NCI-H748 treated with DMSO at 0.1 percent for 48 hours (cell line): Measurements from ENCODE around the gene PDE10A.

Source experiments
- DNase-seq: peaks from one replicate; lab custom pipeline; 2025; lab: John Stamatoyannopoulos, UW

PDE10A gene

GRCh38 chr6:165655191-165655590 lies 7.8 kb downstream of the PDE10A start:
- no peak for DNase-seq

GRCh38 chr6:165654144-165654543 lies 8.9 kb downstream of the PDE10A start:
- DNase-seq: no peak

GRCh38 chr6:165653607-165654006 lies 9.4 kb downstream of the PDE10A start:
- DNase-seq: no peak

GRCh38 chr6:165653196-165653595 lies 9.8 kb downstream of the PDE10A start:
- no peak for DNase-seq

- DNase-seq: no peak
These were observed 10.3 kb downstream of the PDE10A start for GRCh38 chr6:165652766-165653165.

- DNase-seq: no peak
These were observed 13.6 kb downstream of the PDE10A start for GRCh38 chr6:165649166-165650137.

GRCh38 chr6:165647041-165647440 lies 16.0 kb downstream of the PDE10A start:
- no peak for DNase-seq

GRCh38 chr6:165645919-165646318 lies 17.1 kb downstream of the PDE10A start:
- no peak for DNase-seq

GRCh38 chr6:165644586-165645266 lies 18.3 kb downstream of the PDE10A start:
- DNase-seq: no peak

- no peak for DNase-seq
These were observed 20.0 kb downstream of the PDE10A start for GRCh38 chr6:165643015-165643414.

GRCh38 chr6:165641672-165642156 lies 21.3 kb downstream of the PDE10A start:
- no peak for DNase-seq

GRCh38 chr6:165640806-165641205 lies 22.2 kb downstream of the PDE10A start:
- DNase-seq: no peak

GRCh38 chr6:165638530-165638929 lies 24.5 kb downstream of the PDE10A start:
- no peak for DNase-seq

- no peak for DNase-seq
These were observed 25.5 kb downstream of the PDE10A start for GRCh38 chr6:165637586-165637985.

GRCh38 chr6:165636402-165637048 lies 26.5 kb downstream of the PDE10A start:
- DNase-seq: no peak

GRCh38 chr6:165635965-165636364 lies 27.1 kb downstream of the PDE10A start:
- DNase-seq: no peak

- no peak for DNase-seq
These were observed 28.8 kb downstream of the PDE10A start for GRCh38 chr6:165634101-165634880.

- no peak for DNase-seq
These were observed 30.8 kb downstream of the PDE10A start for GRCh38 chr6:165632194-165632593.

- DNase-seq: no peak
These were observed 32.5 kb downstream of the PDE10A start for GRCh38 chr6:165630544-165630953.

- no peak for DNase-seq
These were observed 34.1 kb downstream of the PDE10A start for GRCh38 chr6:165628955-165629354.

- DNase-seq: no peak
These were observed 35.7 kb downstream of the PDE10A start for GRCh38 chr6:165627366-165627765.

- DNase-seq: no peak
These were observed 36.3 kb downstream of the PDE10A start for GRCh38 chr6:165626711-165627110.
